Smooth muscle cell (in vitro differentiated cells): ENCODE measurements around the gene ATP6V1F. TPM values are rescaled to one million over a fixed set of nuclear protein-coding genes. Genes with fewer than 3 reads are reported as not detected.

Source experiments
- DNase-seq: peaks from one replicate; lab custom pipeline; 2025; ENCODE audit not compliant: unreplicated experiment; lab: John Stamatoyannopoulos, UW
- H2AFZ ChIP-seq: fragments of 200-600 bp; sonication (generic); 2 replicates; pipeline ENCODE4 v1.6.0; 2016; ENCODE audit warnings: antibody characterized with exemption, low read depth, mild to moderate bottlenecking
- H3F3A ChIP-seq: fragments of 200-600 bp; sonication (generic); 2 replicates; pipeline ENCODE4 v1.6.0; 2017; ENCODE audit warnings: antibody characterized with exemption, low read depth
- H3K27ac ChIP-seq: fragments of 200-600 bp; sonication (generic); 2 replicates; pipeline ENCODE4 v1.5.1; 2016; ENCODE audit warnings: low read depth, mild to moderate bottlenecking
- H3K27me3 ChIP-seq: fragments of 200-600 bp; sonication (generic); 2 replicates; pipeline ENCODE4 v1.6.1; 2016; ENCODE audit warnings: low read depth, mild to moderate bottlenecking
- H3K36me3 ChIP-seq: fragments of 200-600 bp; sonication (generic); 2 replicates; pipeline ENCODE4 v1.5.1; 2016; ENCODE audit warnings: low read depth
- H3K4me1 ChIP-seq: fragments of 200-600 bp; sonication (generic); 2 replicates; pipeline ENCODE4 v1.5.1; 2016; ENCODE audit warnings: low read depth
- H3K4me2 ChIP-seq: fragments of 200-600 bp; sonication (generic); 2 replicates; pipeline ENCODE4 v1.6.0; 2016; ENCODE audit warnings: mild to moderate bottlenecking
- H3K4me3 ChIP-seq: fragments of 200-600 bp; sonication (generic); 2 replicates; pipeline ENCODE4 v1.5.1; 2016; ENCODE audit warnings: mild to moderate bottlenecking
- H3K79me2 ChIP-seq: fragments of 200-600 bp; sonication (generic); 2 replicates; pipeline ENCODE4 v1.6.0; 2016; ENCODE audit warnings: low read depth, mild to moderate bottlenecking
- H3K9ac ChIP-seq: fragments of 200-600 bp; sonication (generic); 2 replicates; pipeline ENCODE4 v1.6.0; 2016; ENCODE audit warnings: low read depth
- H3K9me3 ChIP-seq: fragments of 200-600 bp; sonication (generic); replicated peaks from 2 replicates; pipeline ENCODE4 v1.5.1; 2016; ENCODE audit warnings: low read depth
- H4K20me1 ChIP-seq: fragments of 200-600 bp; sonication (generic); 2 replicates; pipeline ENCODE4 v1.6.0; 2016; ENCODE audit warnings: low read depth
- CTCF ChIP-seq: fragments of 200-600 bp; sonication (generic); IDR thresholded peaks from 2 replicates; pipeline ENCODE4 v1.5.1; 2017; ENCODE audit warnings: borderline replicate concordance, mild to moderate bottlenecking, antibody characterized with exemption; ENCODE audit not compliant: insufficient read depth, poor library complexity, severe bottlenecking
- WGBS: methylation state at CpG from one replicate; pipeline ENCODE4 v1.1.7; 2016; ENCODE audit warnings: low lambda C conversion rate; 5-methylcytosine and 5-hydroxymethylcytosine counted together
- polyA plus RNA-seq: library from polyadenylated mRNA; unstranded; fragments of >200 nt; fragmentation: Nextera tagmentation; extraction: Ambion mirVana; gene quantifications from 2 replicates; pipeline ENCODE4 v1.2.1, GENCODE V29; 2016
- total RNA-seq: library from RNA; depleted of rRNA; stranded (reverse); fragments of >200 nt; gene quantifications from 2 replicates; pipeline ENCODE4 v1.2.3, GENCODE V29; 2014

Gene ATP6V1F
- total and polyA plus RNA-seq, 2 experiments from 2014 or later: 131 to 325 TPM

GRCh38 chr7:128855559-128855958, 7.1 kb upstream of the ATP6V1F start:
- no peak for DNase-seq
- Histone ChIP-seq H4K20me1 (no peaks in the 10 kb centered on the region), H3K9ac (no peak overlapping the region), H3K79me2 (no peaks in the 10 kb centered on the region), H3K9me3 (no peaks in the 10 kb centered on the region), H3K4me3 (no peak overlapping the region), H3K4me2 (no peak overlapping the region), H3K27ac (no peak overlapping the region), H3K27me3 (no peaks in the 10 kb centered on the region), H3K36me3 (peaks cover 7% of the 10 kb centered on the region), H3K4me1 (no peaks in the 10 kb centered on the region), H2AFZ (no peak overlapping the region), H3F3A (peaks cover 13% of the 10 kb centered on the region)
- no peak for TF ChIP-seq CTCF
- WGBS: 98% methylated on average over 3 of the region's 3 CpGs

DNA sequence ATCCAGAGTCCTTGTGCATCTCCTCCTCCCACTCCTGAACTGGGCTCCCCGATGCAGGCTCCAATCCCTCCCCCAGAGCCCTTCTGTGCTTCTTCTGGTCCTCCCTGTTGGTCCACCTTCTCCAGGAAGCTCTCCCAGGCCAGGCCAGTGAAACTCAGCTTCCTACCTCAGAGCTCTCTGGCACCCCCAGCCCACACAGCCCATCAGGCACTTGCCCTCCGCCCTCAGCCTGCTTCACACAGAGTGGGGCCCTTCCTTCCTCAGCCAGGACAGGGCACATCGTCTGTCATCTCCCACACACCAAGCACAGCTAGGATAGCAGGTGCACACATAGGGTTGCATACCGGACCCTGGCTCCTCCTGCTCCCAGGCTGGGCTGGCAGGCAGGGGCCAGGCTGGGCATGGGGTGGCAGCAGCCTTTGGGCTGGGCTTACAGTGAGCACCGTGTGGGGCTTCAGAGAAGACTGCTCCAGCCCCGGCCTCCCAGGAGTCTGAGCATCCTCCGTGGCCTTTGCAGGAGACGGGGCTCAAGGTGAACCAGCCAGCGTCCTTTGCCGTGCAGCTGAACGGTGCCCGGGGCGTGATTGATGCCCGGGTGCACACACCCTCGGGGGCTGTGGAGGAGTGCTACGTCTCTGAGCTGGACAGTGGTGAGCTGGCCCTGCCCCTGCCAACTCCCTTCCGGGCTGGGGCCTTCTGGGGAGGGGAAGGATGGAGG, 6.5 kb upstream of the ATP6V1F start:
- H3K36me3 ChIP-seq: peaks cover 6% of the 10 kb centered on the region
- no peak overlapping the region for H3K27ac ChIP-seq
- no peak overlapping the region for H3K4me3 ChIP-seq
- WGBS: 96% methylated on average over 17 of the region's 17 CpGs
- no peak overlapping the region for H2AFZ ChIP-seq
- DNase-seq: no peak
- no peak overlapping the region for H3K4me2 ChIP-seq
- TF ChIP-seq CTCF: no peak
- H3K27me3 ChIP-seq: no peaks in the 10 kb centered on the region
- no peaks in the 10 kb centered on the region for H4K20me1 ChIP-seq
- H3K79me2 ChIP-seq: no peaks in the 10 kb centered on the region
- no peaks in the 10 kb centered on the region for H3K9me3 ChIP-seq
- no peaks in the 10 kb centered on the region for H3K4me1 ChIP-seq
- H3F3A ChIP-seq: peaks cover 13% of the 10 kb centered on the region
- H3K9ac ChIP-seq: no peak overlapping the region

GRCh38 chr7:128858380-128859231, 4.0 kb upstream of the ATP6V1F start:
- Histone ChIP-seq H4K20me1 (peaks cover 1% of the 10 kb centered on the region), H3K36me3 (no peaks in the 10 kb centered on the region), H3K9ac (no peak overlapping the region), H3F3A (peaks cover 13% of the 10 kb centered on the region), H3K27ac (no peak overlapping the region), H3K4me1 (peaks cover 2% of the 10 kb centered on the region), H3K79me2 (peaks cover 5% of the 10 kb centered on the region), H2AFZ (no peak overlapping the region), H3K27me3 (no peaks in the 10 kb centered on the region), H3K4me2 (no peak overlapping the region), H3K4me3 (no peak overlapping the region), H3K9me3 (no peaks in the 10 kb centered on the region)
- TF ChIP-seq CTCF: no peak
- DNase-seq: no peak
- 94% methylated on average over 16 of the region's 18 CpGs for WGBS
